Duodenal mucosa (tissue), 2 donors: ENCODE measurements around the gene FTL.

ENCODE experiments used
- H3K27ac ChIP-seq: one replicate; pipeline ENCODE4 v1.7.0; 2013; ENCODE audit warnings: low read depth, low read length
- H3K27me3 ChIP-seq, 2 donors: one replicate each; pipeline ENCODE4 v1.7.0; 2013; ENCODE audit warnings: low read length in 2 of 2, control low read depth in 1 of 2; ENCODE audit not compliant: insufficient read depth in 2 of 2, control insufficient read depth in 1 of 2
- H3K36me3 ChIP-seq, 2 donors: one replicate each; pipeline ENCODE4 v1.7.0; 2013; ENCODE audit warnings: low read length in 2 of 2, control low read depth in 1 of 2; ENCODE audit not compliant: insufficient read depth in 2 of 2, control insufficient read depth in 1 of 2
- H3K4me1 ChIP-seq, 2 donors: one replicate each; pipeline ENCODE4 v1.7.0; 2013; ENCODE audit warnings: low read length in 2 of 2, control low read depth in 1 of 2; ENCODE audit not compliant: insufficient read depth in 2 of 2, control insufficient read depth in 1 of 2
- H3K4me3 ChIP-seq, 2 donors: one replicate each; pipeline ENCODE4 v1.7.0; 2013; ENCODE audit warnings: low read length in 2 of 2, low read depth in 1 of 2
- H3K9ac ChIP-seq, 2 donors: one replicate each; pipeline ENCODE4 v1.7.0; 2013; ENCODE audit warnings: low read length in 2 of 2, low read depth in 1 of 2
- H3K9me3 ChIP-seq, 2 donors: one replicate each; pipeline ENCODE4 v1.7.0; 2013; ENCODE audit warnings: low read length in 2 of 2, control low read depth in 1 of 2; ENCODE audit not compliant: control insufficient read depth in 1 of 2

FTL gene

DNA sequence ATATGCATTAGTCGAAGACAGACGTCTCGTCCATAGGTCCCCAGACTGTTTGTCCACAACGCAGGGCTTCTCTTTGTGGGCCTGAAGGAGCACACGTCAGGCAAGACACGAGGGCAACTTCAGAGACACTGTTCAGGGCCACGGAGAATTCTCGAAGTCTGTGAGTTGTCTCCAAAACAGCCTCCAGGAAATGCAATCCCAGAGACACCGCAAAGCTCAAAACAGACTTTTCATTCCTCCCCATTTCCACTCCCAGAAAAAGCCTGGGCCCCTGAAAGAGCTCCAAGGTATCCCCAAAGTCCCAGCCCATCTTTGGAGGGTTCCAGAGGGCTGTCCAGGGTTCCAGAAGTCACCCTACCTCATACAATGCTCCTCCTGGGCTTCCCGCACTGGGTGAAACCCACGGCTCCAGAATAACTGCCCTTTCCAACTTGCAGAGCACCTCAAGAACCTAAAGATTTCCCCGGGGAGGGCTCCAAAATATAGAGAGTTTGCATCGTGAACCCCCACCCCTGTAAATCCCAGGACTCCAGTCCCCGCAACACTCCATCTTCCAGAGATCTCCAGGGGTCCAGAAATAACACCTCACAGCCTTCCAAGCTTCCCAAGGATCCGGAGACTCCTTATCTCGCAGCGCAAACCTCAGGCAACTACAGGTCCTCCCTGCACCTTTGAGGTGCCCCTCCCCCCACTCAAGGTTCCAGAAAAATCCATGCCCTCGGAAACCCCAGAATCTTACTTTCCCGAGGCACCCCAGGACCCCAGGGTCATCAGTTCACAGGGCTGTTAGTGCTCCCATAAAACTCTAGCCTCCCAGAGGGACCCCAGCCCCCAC lies 687 bp upstream of the FTL start:
- H3K27me3 ChIP-seq, result no peaks in the 10 kb centered on the region
- H3K9ac ChIP-seq, result peak overlapping the region; percentile 71 to 90
- no peaks in the 10 kb centered on the region for H3K9me3 ChIP-seq
- H3K4me3 ChIP-seq, result peak overlapping the region; percentile 67 to 77
- peak overlapping the region; percentile 88 for H3K27ac ChIP-seq
- peaks cover 32 to 57% of the 10 kb centered on the region in 2 donors for H3K4me1 ChIP-seq
- H3K36me3 ChIP-seq, result peaks cover under 1 to 23% of the 10 kb centered on the region in 2 donors

DNA sequence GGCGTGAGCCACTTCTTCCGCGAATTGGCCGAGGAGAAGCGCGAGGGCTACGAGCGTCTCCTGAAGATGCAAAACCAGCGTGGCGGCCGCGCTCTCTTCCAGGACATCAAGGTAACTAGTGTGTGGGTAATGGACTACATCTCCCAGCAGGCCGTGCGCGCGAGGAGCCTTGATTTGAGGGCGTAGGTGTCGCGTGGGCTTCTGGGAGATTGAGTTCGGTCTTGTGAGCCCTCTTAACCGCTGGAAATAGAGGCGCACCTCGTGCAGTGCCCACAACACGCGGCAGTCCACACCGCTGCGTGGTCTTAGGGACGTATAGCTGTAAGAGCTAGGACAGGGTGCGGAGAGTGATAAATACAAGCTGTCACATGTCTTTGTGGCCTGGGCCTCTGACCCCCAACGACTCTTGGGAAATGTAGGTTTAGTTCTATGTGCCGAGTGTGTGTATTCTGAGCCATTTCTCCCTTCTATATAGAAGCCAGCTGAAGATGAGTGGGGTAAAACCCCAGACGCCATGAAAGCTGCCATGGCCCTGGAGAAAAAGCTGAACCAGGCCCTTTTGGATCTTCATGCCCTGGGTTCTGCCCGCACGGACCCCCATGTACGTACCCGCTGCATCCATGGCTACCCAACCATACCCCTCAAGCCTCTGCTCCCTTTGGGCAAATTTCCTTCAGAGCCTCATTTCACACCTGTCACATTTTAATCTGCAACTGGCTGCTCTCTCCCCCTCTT lies 864 bp downstream of the FTL start:
- H3K4me1 ChIP-seq, result peaks cover 30 to 52% of the 10 kb centered on the region in 2 donors
- peak overlapping the region; percentile 89 for H3K27ac ChIP-seq

DNA sequence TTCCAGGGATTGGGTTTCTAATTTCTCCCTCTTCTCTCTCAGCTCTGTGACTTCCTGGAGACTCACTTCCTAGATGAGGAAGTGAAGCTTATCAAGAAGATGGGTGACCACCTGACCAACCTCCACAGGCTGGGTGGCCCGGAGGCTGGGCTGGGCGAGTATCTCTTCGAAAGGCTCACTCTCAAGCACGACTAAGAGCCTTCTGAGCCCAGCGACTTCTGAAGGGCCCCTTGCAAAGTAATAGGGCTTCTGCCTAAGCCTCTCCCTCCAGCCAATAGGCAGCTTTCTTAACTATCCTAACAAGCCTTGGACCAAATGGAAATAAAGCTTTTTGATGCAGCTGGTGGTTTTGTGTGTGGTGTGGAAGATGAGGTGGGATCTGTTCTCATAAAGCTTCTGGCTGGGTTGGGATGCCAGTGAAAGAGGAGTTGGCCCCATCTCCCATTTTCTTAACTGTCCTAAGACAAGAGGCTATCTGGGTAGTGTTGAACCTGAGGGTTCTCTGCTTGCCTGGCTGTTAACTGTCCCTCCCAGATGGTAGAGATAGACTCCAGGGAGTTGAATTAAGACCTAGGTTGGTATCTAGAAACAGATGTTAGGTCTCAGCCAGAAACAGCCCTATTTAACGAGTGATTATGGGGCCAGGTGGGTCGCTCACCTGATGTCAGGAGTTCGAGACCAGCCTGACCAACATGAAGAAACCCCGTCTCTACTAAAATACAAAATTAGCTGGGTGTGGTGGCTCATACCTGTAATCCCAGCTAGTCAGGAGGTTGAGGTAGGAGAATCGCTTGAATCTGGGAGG lies 1.6 kb downstream of the FTL start:
- no peaks in the 10 kb centered on the region for H3K27me3 ChIP-seq
- peak overlapping the region; percentile 89 for H3K27ac ChIP-seq
- H3K4me1 ChIP-seq, result peaks cover 23 to 45% of the 10 kb centered on the region in 2 donors
- H3K9me3 ChIP-seq, result no peaks in the 10 kb centered on the region
- peak overlapping the region; percentile 95 to 99 for H3K4me3 ChIP-seq
- H3K9ac ChIP-seq, result peak overlapping the region; percentile 77 to 80
- H3K36me3 ChIP-seq, result peaks cover 13 to 33% of the 10 kb centered on the region in 2 donors

More for the DNA sequence above, 864 bp downstream of the FTL start:
- Histone ChIP-seq H3K36me3 (peaks cover 13 to 33% of the 10 kb centered on the region in 2 donors), H3K9me3 (no peaks in the 10 kb centered on the region), H3K27me3 (no peaks in the 10 kb centered on the region), H3K9ac (peak overlapping the region; percentile 77 to 80), H3K4me3 (peak overlapping the region; percentile 95 to 99)

DNA sequence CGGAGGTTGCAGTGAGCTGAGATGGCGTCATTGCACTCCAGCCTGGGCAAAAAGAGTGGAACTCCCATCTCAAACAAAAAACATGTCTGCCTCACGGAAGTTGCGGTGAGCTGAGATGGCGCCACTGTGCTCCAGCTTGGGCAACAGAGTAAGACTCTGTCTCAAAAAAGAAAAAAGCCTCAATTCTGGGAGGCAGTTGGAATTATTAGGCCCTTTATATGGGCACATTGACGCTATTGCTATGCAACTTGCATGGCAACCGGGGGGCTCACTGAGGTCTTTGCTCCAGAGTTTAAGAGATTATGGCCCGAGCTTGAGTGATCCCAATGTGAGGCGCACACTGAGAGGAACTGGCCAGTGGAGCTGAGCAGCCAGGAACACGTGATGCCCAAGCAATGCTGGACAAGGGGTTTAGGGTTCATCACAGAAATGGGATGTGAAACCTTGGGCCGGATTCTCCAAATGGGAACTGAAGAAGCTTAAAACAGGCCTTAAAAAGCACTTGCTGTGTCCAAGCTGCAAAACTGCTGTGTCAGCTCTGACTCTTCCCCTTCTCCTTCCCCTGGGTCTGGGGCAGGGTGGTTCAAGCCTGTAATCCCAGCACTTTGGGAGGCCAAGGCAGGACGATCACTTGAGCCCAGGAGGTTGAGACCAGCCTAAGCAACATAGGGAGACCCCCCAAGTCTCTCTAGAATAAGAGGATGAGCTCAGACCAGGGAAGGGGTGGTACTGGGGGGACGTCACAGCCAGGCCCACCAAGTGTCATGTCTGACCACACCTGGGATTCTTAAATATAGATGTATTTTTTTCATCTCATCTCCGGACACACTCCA lies 2.5 kb downstream of the FTL start:
- peak overlapping the region; percentile 95 to 99 for H3K4me3 ChIP-seq
- H3K9me3 ChIP-seq, result no peaks in the 10 kb centered on the region
- H3K27ac ChIP-seq, result peak overlapping the region; percentile 40
- H3K9ac ChIP-seq, result peak overlapping the region in 1 of 2 donors; percentile 77
- H3K36me3 ChIP-seq, result peaks cover 13 to 33% of the 10 kb centered on the region in 2 donors
- H3K27me3 ChIP-seq, result no peaks in the 10 kb centered on the region
- peaks cover 16 to 36% of the 10 kb centered on the region in 2 donors for H3K4me1 ChIP-seq

DNA sequence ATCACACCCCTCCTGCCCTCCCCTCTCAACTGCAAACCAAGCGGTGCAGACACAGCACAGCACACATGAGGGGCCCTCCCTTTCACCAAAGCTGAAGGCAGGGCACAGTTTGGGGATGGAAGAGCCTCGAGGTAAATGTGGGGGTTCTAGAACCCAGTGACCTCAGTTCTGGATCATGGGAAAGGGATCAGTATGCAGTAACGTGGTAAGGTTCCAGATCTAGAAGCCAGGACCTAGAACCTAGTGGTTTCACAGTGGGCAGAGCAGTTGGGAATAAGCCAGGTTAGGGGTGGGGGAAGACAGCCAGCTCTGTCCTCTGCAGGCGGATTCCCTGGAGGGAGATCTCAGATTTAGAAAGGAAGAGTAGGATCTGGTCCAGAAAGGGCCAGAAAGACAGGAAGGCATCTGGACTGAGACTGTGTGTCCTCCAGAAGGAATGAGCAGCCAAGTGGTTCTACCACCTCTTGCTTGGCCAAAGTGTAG lies 3.1 kb downstream of the FTL start:
- Histone ChIP-seq H3K9ac (no peak overlapping the region), H3K27ac (no peak overlapping the region), H3K36me3 (peaks cover 13 to 38% of the 10 kb centered on the region in 2 donors), H3K27me3 (no peaks in the 10 kb centered on the region), H3K9me3 (no peaks in the 10 kb centered on the region), H3K4me3 (no peak overlapping the region), H3K4me1 (peaks cover 16 to 35% of the 10 kb centered on the region in 2 donors)

DNA sequence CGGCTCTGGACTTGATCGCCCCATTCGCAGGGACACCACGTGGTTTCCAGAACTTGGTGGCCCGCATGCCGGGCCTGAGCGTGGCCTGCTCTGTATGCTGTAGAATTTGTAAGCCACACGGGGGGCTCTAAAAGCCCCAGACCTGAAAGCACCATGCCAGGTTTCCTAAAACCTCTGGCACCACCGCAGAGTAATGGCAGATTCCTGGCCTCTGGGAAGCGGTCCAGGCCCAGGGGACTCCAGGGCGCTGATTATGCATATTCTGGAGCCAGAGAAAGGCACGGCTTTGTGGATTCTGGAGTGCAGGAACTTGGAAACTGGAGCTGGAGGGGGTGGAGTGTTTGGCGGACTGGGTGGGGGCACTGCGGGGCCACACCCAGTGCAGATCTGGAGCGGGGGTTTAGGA lies 3.7 kb downstream of the FTL start:
- Histone ChIP-seq H3K4me3 (no peak overlapping the region), H3K9ac (no peak overlapping the region), H3K36me3 (peaks cover 16 to 42% of the 10 kb centered on the region in 2 donors), H3K9me3 (no peaks in the 10 kb centered on the region), H3K4me1 (peaks cover 16 to 29% of the 10 kb centered on the region in 2 donors), H3K27ac (no peak overlapping the region), H3K27me3 (no peaks in the 10 kb centered on the region)

DNA sequence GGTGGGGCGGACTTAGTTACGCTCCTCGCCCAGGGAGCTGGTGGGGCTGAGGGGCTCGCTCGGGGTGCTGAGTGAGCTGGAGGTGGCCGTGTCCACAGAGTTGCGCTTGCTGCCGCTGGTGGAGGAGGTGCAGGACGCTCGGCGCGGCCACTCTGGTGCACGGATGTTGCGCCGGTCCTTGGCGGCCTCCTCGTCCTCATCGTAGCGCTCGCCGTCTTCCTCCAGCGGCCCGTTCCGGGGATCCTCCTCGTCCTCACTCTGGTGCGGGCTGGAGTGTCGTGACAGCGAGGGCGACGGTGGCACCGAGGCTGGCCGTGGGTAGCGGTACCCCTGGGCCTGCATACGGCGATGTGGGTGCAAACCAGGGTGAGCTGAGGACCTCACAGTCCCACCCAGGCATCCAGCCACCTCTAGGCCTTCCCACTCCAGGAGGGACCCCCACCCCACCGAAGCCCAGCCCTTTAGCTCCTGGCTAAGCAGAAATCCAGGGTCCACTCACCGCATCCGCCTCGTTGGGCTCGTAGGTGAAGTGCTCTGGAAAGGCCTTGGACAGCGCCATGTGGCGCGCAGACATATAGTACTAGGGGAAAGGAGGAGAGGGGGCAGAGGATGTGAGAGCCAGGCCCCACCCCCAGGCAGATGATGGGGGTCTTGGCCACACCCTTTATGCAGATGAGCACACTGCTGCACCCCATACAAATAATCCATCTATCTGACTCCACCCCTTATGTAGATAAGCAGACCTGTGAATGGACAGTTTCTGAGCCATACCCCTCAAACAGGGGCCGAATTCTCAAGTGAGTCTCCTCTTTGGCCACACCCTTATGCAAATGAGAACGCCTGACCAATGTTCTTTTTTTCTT lies 4.4 kb downstream of the FTL start:
- H3K4me1 ChIP-seq, result peaks cover 10 to 22% of the 10 kb centered on the region in 2 donors
- H3K36me3 ChIP-seq, result peaks cover 23 to 49% of the 10 kb centered on the region in 2 donors
- no peak overlapping the region for H3K9ac ChIP-seq
- H3K4me3 ChIP-seq, result no peak overlapping the region
- no peak overlapping the region for H3K27ac ChIP-seq
- no peaks in the 10 kb centered on the region for H3K27me3 ChIP-seq
- no peaks in the 10 kb centered on the region for H3K9me3 ChIP-seq

DNA sequence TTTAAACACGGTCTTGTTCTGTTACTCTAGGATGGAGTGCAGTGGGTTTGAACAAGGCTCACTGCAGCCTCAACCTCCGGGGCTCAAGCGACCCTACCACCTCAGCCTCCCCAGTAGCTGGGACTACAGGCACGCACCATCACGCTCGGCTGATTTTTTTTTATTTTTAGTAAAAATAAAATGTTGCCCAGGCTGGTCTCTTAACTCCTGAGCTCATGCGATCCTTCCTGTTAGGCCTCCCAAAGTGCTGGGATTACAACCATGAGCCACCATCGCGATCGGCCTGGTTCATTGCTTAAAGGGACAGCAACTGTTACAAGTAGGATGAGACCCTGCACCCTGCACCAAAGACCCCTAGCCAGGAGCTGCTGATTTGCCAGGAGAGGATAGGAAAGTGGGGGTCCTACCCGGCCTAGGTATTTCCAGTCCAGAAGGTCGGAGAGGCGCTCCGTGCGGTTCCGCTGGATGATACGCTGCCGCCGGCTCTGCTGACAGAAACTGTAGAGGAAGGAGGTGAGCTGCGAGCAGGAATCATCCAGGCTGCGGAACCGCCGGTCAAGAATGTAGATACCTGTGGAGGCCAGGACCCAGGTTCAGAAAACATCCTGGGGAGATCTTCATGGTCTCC lies 5.1 kb downstream of the FTL start:
- no peak overlapping the region for H3K27ac ChIP-seq
- H3K9ac ChIP-seq, result no peak overlapping the region
- peaks cover 7 to 20% of the 10 kb centered on the region in 2 donors for H3K4me1 ChIP-seq
- no peak overlapping the region for H3K4me3 ChIP-seq
- no peaks in the 10 kb centered on the region for H3K9me3 ChIP-seq
- H3K27me3 ChIP-seq, result no peaks in the 10 kb centered on the region
- peaks cover 24 to 50% of the 10 kb centered on the region in 2 donors for H3K36me3 ChIP-seq
